ENCODE measurements around the gene SLC38A3. TPM values are rescaled to one million over a fixed set of nuclear protein-coding genes. Genes with fewer than 3 reads are reported as not detected.
"Not testable (repeated sequence)": the region's sequence is repeated elsewhere in the genome, so short reads cannot be mapped to it uniquely, and the experiment has no call there.

Gene SLC38A3
- polyA plus RNA-seq, 1 experiment: 0.22 TPM

DNA sequence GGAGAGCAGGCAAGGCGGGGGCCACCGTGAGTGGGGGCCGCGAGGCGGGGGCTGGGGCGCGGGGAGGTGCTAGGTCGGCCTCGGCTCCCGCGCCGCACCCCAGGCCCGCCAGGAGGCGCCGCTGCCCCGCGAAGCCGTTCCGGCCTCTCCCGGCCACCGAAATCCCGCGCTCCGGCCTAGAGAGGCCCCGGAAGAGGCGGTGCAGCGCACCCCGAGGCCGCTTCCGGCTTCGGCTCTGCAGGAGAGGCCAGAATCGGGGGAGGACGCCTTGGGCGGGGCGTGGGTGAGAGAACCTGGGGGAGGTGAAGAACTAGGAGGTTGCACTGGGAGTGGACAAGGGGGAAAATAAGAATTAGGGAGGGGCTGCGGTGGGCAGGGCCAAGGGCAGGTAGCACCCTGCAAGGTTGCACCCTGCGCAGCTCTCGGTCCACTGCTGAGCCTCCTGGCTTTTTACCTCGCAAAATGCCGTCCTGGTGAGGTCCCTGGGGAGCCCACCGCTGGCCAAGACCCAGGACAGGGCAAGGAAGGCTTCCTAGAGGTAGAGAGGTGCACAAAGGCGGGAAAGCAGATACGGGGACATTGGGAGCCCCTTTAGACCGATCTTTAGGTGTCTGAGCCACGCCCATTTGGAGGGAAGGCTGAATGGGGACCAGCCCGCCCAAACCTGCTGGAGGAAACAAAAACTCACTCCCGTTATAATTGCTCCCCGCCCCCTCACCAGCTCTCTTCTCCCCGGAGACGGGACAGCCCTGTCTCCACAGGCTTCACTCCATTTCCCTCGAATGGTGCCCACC, 22.5 kb downstream of the SLC38A3 start:
- peak overlapping the region; percentile 83 for H3K4me3 ChIP-seq (ENCODE audit: low read depth, low read length)
- peaks cover 7% of the 10 kb centered on the region for H3K27me3 ChIP-seq (ENCODE audit: control insufficient read depth, insufficient read depth, low read length)
- POLR2A ChIA-PET: no interaction called here
- H3K36me3 ChIP-seq (ENCODE audit: control insufficient read depth, insufficient read depth, low read length): no peaks in the 10 kb centered on the region
- DNase-seq (ENCODE audit: low read depth): no peak
- TF ChIP-seq, protein P1, sequence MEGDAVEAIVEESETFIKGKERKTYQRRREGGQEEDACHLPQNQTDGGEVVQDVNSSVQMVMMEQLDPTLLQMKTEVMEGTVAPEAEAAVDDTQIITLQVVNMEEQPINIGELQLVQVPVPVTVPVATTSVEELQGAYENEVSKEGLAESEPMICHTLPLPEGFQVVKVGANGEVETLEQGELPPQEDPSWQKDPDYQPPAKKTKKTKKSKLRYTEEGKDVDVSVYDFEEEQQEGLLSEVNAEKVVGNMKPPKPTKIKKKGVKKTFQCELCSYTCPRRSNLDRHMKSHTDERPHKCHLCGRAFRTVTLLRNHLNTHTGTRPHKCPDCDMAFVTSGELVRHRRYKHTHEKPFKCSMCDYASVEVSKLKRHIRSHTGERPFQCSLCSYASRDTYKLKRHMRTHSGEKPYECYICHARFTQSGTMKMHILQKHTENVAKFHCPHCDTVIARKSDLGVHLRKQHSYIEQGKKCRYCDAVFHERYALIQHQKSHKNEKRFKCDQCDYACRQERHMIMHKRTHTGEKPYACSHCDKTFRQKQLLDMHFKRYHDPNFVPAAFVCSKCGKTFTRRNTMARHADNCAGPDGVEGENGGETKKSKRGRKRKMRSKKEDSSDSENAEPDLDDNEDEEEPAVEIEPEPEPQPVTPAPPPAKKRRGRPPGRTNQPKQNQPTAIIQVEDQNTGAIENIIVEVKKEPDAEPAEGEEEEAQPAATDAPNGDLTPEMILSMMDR (IDR thresholded peaks at IDR 0.05; ENCODE audit: insufficient read depth, low read depth, low read length): peak; percentile 54
- CTCF ChIA-PET: interaction anchor here (0.6 to 17.7 kb wide), 36 partner anchors 8 to 106 kb away, joined by 3 to 378 read pairs (median 6); partner anchors contain the start of genes GNAI2, GNAT1, HYAL3 and LSMEM2

DNA sequence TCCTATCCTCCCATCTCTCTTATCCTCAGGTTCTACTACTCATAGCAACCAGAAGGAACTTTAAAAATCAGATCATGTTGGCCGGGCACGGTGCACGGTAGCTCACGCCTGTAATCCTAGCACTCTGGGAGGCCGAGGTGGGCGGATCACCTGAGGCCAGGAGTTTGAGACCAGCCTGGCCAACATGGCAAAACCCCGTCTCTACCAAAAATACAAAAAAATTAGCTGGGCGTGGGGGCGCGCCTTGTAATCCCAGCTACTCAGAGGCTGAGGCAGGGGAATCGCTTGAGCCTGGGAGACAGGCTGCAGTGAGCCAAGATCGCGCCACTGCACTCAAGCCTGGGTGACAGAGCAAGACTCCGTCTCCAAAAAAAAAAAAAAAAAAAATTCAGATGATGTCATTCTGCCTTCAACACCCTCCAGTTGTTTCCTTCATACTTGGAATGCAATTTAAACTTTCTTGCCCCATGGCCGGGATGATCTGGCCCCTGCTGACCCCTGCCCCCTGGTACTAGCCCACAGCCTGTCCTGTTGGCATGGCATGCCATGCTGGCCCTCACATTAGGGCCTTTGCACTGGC, 23.2 kb downstream of the SLC38A3 start:
- CTCF ChIA-PET: interaction anchor here (1.0 to 17.7 kb wide), 11 partner anchors 12 to 96 kb away, joined by 3 to 378 read pairs (median 8); partner anchors contain the start of genes GNAT1, LSMEM2 and SEMA3B
- H3K27me3 ChIP-seq (ENCODE audit: control insufficient read depth, insufficient read depth, low read length); H3K36me3 ChIP-seq (ENCODE audit: control insufficient read depth, insufficient read depth, low read length); DNase-seq (ENCODE audit: low read depth); POLR2A ChIA-PET: not testable (repeated sequence)
- H3K4me3 ChIP-seq (ENCODE audit: low read depth, low read length): peak overlapping the region; percentile 83

DNA sequence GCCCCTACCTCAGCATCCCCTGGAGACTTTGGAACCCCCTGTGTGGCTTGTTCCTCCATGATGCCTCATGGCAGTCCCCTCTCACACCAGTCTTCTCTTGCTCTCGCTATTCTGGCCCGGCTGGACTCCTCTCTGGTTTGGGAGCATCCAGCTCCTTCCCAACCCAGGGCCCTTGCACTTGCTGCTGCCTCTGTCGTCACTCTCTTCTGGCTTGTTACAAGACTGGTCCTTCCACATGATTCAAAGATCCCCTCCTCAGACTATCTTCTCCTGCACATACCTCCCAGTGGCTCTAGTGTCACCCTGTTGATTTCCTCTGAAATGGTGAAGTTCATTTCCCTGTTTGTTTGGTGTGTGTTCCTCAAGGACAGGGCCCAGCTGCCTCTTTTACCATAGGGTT, 24.4 kb downstream of the SLC38A3 start:
- TF ChIP-seq, protein P1 (IDR thresholded peaks at IDR 0.05; ENCODE audit: insufficient read depth, low read depth, low read length): no peak
- DNase-seq (ENCODE audit: low read depth): no peak
- Histone ChIP-seq H3K36me3 (ENCODE audit: control insufficient read depth, insufficient read depth, low read length) (no peaks in the 10 kb centered on the region), H3K27me3 (ENCODE audit: control insufficient read depth, insufficient read depth, low read length) (peaks cover 4% of the 10 kb centered on the region), H3K4me3 (ENCODE audit: low read depth, low read length) (no peak overlapping the region)
- ChIA-PET CTCF (interaction anchor here (1.0 to 17.7 kb wide), 9 partner anchors 10 to 109 kb away, joined by 4 to 378 read pairs (median 8); partner anchors contain the start of genes GNAT1 and SEMA3B), POLR2A (no interaction called here)

DNA sequence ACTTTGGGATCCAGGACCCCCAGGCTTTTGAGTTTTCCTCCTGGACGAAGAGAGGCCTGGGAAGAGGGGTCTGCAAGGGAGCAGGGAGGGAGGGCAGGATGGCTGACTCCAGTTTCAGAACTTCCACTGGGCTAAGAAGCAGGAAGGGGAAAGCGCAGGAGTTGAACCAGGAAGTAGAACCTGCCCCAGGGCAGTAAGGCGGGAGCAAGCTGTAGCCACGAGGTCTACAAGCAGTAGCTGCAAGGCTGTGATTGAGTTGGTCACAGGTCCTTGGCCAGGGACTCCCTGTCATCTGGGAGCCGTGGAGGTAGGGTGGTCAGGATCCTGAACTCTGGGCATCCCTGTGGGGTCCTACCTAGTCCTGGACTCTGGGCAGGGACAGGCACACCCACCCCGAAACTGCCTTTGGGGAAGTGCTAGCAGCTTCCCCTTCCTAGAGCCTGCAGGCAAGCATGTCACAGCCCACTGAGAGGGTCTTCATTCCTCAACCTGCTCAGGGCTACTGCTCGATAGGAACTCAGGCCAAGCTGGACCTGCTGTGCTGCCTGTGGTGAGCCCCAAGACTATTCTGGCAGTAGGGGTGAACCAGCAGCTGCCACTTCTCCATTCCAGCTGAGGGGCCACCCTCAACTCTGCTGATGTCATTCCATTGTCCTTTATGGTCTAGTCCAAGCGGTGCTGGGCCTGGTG, 25.2 kb downstream of the SLC38A3 start:
- CTCF ChIA-PET: interaction anchor here (1.5 to 17.7 kb wide), 6 partner anchors 16 to 110 kb away, joined by 3 to 378 read pairs (median 8); partner anchors contain the start of gene GNAT1
- no peak overlapping the region for H3K4me3 ChIP-seq (ENCODE audit: low read depth, low read length)
- POLR2A ChIA-PET: no interaction called here
- H3K36me3 ChIP-seq (ENCODE audit: control insufficient read depth, insufficient read depth, low read length): no peaks in the 10 kb centered on the region
- TF ChIP-seq, protein P1 (IDR thresholded peaks at IDR 0.05; ENCODE audit: insufficient read depth, low read depth, low read length): no peak
- peaks cover 1% of the 10 kb centered on the region; the same call in 1 of the 2 replicates for H3K27me3 ChIP-seq (ENCODE audit: control insufficient read depth, insufficient read depth, low read length)
- DNase-seq (ENCODE audit: low read depth): no peak

DNA sequence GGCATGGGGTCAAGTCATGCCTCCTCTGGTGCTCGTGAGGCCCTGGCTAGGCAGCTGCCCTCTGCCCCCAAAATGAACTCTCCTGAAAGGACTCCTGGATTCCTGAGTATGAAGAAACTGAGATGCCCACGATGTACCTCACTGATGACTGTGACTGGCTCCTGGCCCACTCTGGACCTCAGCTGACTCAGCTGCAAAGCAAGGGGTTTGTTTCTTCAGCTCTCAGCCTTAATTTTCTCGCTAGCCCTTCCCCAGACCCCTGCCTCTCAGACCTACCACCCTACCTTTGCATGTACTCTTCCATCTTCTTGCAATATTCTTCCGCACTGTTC, 25.7 kb downstream of the SLC38A3 start:
- H3K27me3 ChIP-seq (ENCODE audit: control insufficient read depth, insufficient read depth, low read length): no peaks in the 10 kb centered on the region
- POLR2A ChIA-PET: no interaction called here
- TF ChIP-seq, protein P1 (IDR thresholded peaks at IDR 0.05; ENCODE audit: insufficient read depth, low read depth, low read length): no peak
- H3K36me3 ChIP-seq (ENCODE audit: control insufficient read depth, insufficient read depth, low read length): no peaks in the 10 kb centered on the region
- DNase-seq (ENCODE audit: low read depth): no peak
- CTCF ChIA-PET: interaction anchor here (1.5 to 17.7 kb wide), 5 partner anchors 16 to 110 kb away, joined by 3 to 378 read pairs (median 13); partner anchors contain the start of gene GNAT1
- no peak overlapping the region for H3K4me3 ChIP-seq (ENCODE audit: low read depth, low read length)

Data from BJ (cell line).